ENCODE results near the gene APBA2. TPM values are rescaled to one million over a fixed set of nuclear protein-coding genes. Genes with fewer than 3 reads are reported as not detected.

APBA2 gene
- total and polyA plus RNA-seq, 2 of the 13 experiments (the other 11 are each of a cell fraction or from before 2014, with no cell fraction given), result 0.62 to 2.3 TPM

- Histone ChIP-seq H4K20me1 (ENCODE audit: insufficient read depth, low read length) (no peaks in the 10 kb centered on the region), H3K27me3 (ENCODE audit: control insufficient read depth in 1 of 2, insufficient read depth in 2 of 2, low read length in 2 of 2) (no peaks in the 10 kb centered on the region), H3K4me3 (replicated peaks in 1 of 3; ENCODE audit: insufficient read depth in 1 of 3, low read depth in 2 of 3, low read length in 3 of 3) (no peak overlapping the region), H2AFZ (ENCODE audit: low read length) (no peak overlapping the region), H3K4me1 (ENCODE audit: insufficient read depth, low read length) (no peaks in the 10 kb centered on the region), H3K4me2 (ENCODE audit: low read depth, low read length) (no peak overlapping the region), H3K36me3 (replicated peaks in 1 of 2; ENCODE audit: control insufficient read depth in 1 of 2, insufficient read depth in 2 of 2, low read length in 2 of 2) (no peaks in the 10 kb centered on the region), H3K79me2 (ENCODE audit: insufficient read depth, low read length) (no peaks in the 10 kb centered on the region), H3K9ac (ENCODE audit: insufficient read depth, low read depth, low read length) (no peak overlapping the region), H3K9me3 (ENCODE audit: low read length) (no peaks in the 10 kb centered on the region), H3K27ac (ENCODE audit: extremely low read length, insufficient read depth, low read length) (no peak overlapping the region)
- ATAC-seq (no peak), FAIRE-seq (no peak), DNase-seq (ENCODE audit: low spot score) (no peak)
- ChIA-PET CTCF (ENCODE audit: low intra/inter-chr PET ratio, low total read pairs) (no interaction called here), POLR2A (no interaction called here)
- in situ Hi-C loops (cut with HindIII; ENCODE audit: extremely low pct_ligation_motif_present, low pct_unique_long_range_greater_than_20kb), result no loop called here
- WGBS (ENCODE audit: low lambda C conversion rate), result 41% methylated on average over 11 of the region's 12 CpGs
- intact Hi-C loops (cut with micrococcal nuclease; ENCODE audit: unreplicated experiment), result no loop called here
- BruUV-seq (replicated peaks), result no TSS peak
- TF ChIP-seq ZNF619 (CRISPR knock-in tag; IDR thresholded peaks at IDR 0.05) (no peak), ZSCAN25 (CRISPR knock-in tag; IDR thresholded peaks at IDR 0.05) (no peak), ZNF446 (CRISPR knock-in tag; IDR thresholded peaks at IDR 0.05) (no peak), ZFX (CRISPR knock-in tag; IDR thresholded peaks at IDR 0.05; ENCODE audit: low read depth) (no peak), RFXAP (CRISPR knock-in tag; IDR thresholded peaks at IDR 0.05; ENCODE audit: borderline replicate concordance) (no peak), SYNCRIP (IDR thresholded peaks at IDR 0.05; ENCODE audit: insufficient read depth, low read depth, low read length) (no peak), ZNF282 (IDR thresholded peaks at IDR 0.05; ENCODE audit: partially characterized antibody) (no peak), ETV5 (CRISPR knock-in tag; IDR thresholded peaks at IDR 0.05; ENCODE audit: borderline replicate concordance) (no peak), KDM4B (CRISPR knock-in tag; IDR thresholded peaks at IDR 0.05) (no peak), ATM (IDR thresholded peaks at IDR 0.05; ENCODE audit: borderline replicate concordance) (no peak), WIZ (CRISPR knock-in tag; IDR thresholded peaks at IDR 0.05) (no peak), MAX (IDR thresholded peaks at IDR 0.05) (no peak), ZFAT (CRISPR knock-in tag; conservative IDR thresholded peaks at IDR 0.05) (no peak), ZBTB42 (CRISPR knock-in tag; IDR thresholded peaks at IDR 0.05) (no peak)
- TF ChIP-seq, protein P1, sequence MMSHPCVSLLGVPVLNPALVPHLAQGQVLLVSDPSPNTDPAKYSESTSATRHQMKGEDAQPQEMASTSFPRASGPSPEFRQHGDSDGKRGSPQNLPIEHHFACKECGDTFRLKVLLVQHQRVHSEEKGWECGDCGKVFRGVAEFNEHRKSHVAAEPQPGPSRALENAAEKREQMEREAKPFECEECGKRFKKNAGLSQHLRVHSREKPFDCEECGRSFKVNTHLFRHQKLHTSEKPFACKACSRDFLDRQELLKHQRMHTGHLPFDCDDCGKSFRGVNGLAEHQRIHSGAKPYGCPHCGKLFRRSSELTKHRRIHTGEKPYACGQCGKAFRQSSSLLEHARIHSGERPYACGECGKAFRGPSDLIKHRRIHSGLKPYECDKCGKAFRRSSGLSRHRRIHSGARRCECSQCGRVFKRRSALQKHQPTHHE (CRISPR knock-in tag; IDR thresholded peaks at IDR 0.05; ENCODE audit: borderline replicate concordance), result no peak
These were observed 107.4 kb downstream of the APBA2 start for GRCh38 chr15:28993051-28993719.

Data from HepG2 (cell line).